GM19438 (cell line): Measurements from ENCODE around the gene SCGN.
"Not testable (repeated sequence)": the region's sequence is repeated elsewhere in the genome, so short reads cannot be mapped to it uniquely, and the experiment has no call there.

Experiments
- ATAC-seq: cut with Tn5 transposase; IDR thresholded peaks from one replicate; pipeline ENCODE4 v1.9.1; 2021; ENCODE audit warnings: low read depth; ENCODE audit not compliant: unreplicated experiment

Gene SCGN

GRCh38 chr6:25717866-25718740 lies 66.1 kb downstream of the SCGN start:
- no peak for ATAC-seq

DNA sequence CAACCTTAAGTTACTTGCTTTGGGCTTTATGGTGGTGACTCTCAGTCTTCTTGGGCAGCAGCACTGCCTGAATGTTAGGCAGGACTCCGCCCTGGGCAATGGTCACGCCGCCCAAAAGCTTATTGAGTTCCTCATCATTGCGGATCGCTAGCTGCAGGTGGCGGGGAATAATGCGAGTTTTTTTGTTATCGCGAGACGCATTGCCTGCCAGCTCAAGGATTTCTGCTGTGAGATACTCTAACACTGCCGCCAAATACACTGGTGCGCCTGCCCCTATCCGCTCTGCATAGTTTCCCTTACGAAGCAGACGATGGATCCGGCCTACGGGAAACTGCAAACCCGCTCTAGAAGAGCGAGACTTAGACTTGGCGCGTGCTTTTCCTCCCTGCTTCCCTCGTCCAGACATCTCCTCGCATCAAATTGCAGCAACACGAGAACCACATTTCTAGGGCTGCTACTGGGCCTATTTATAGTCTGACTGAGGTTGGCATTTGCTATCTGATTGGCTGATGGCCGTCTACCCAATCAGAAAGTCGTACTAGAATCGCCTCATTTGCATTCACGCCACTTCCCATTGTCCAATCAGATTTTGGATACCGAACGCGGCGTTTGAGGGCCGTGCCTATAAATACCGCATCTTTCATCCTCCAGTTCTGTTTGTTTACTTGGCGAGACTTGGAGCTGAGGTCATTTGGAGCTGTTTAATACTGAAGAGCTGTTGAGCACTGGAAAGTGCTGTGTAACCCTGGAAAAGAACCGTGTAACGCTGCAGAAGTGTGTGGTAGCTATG lies 74.3 kb downstream of the SCGN start:
- no peak for ATAC-seq

GRCh38 chr6:25727028-25727427 lies 75.0 kb downstream of the SCGN start:
- no peak for ATAC-seq

DNA sequence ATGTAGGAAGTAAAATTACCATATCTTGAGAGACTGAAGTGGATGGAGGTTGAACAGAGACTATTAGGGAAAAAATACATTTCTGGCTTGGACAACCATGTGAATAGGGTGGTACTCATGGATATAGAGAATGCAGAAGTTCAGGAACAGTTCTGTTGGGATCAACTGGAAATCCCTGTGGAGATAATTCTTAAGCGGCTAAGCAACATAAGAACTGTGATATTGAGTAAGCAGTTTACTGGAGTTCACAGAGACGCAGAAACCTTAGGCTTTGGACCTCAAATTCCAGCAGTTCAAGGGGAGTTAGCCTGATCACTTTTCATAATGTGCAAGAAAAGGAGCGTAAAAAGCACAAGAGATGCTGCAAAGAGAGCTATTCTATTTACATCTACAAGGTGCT lies 78.9 kb downstream of the SCGN start:
- no peak for ATAC-seq

- ATAC-seq, result no peak
Measured at GRCh38 chr6:25731721-25732120, 79.7 kb downstream of the SCGN start.

DNA sequence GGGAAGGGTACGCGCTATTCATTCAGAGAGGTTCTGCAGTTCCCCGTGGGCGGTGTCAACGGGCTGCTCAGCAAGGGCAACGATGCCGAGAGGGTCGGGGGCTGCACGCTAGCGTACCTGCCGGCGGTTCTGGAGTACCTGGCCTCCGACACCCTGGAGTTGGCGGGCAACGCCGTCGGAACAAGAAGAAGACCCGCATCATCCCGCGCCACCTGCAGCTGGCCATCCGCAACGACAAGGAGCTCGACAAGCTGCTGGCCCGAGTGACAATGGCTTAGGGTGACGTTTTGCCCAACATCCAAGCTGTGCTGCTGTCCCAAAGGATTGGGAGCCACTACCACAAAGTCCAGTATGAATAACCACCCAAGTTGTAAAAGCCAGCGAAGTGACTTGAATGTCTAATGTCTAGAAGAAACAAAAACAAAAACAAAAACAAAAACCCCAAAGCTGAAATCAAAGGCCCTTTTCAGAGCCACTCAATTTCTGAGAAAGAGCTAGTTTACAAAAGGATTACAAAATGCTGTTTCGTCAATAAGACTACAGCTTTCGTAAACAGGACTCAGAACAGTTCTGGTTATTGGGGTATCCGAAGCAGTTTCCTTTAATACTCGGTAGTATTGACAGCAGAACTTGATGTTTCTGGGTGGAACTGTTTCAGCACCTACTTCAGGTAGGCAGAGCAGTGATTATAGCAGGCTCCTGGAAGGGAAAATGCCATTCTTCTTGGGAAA lies 80.6 kb downstream of the SCGN start:
- no peak for ATAC-seq

GRCh38 chr6:25735261-25735660 lies 83.2 kb downstream of the SCGN start:
- no peak for ATAC-seq

DNA sequence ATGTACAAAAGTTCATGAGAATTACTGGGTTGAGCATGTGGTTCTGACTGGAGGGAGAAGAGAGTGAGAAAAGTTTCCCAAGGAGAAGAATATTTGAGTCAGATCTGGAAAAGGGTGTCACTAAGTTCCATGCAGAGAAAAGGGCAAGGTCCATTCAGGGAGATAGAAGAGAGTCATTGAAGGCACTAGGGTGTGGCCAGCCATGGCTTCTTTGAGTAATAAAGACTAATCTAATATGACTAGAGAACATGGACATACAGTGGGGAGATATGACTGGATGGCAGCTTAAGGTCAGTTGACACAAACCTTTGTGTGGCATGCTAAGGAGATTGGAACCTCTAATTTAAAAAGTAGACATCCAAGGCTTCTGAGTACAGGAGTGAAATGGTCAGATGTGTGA lies 91.9 kb downstream of the SCGN start:
- ATAC-seq, result no peak

DNA sequence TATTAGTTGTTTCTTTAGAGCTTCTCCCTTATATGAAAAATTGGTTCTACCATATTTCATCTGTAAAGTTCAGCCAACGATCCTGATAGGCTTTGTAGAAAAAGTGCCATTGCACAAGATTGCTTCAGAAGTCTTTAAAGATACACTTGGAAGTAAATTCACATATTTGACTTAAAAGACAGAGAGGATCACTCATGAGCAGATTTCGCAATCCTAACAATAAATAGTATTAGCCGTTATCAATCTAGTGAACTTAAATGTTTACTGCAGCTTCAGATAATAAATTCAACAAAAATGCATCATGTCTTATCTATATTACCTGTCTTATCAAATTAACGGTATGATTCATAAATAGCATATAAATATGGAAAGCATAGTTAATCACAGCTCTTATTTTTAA lies 93.8 kb downstream of the SCGN start:
- no peak for ATAC-seq

DNA sequence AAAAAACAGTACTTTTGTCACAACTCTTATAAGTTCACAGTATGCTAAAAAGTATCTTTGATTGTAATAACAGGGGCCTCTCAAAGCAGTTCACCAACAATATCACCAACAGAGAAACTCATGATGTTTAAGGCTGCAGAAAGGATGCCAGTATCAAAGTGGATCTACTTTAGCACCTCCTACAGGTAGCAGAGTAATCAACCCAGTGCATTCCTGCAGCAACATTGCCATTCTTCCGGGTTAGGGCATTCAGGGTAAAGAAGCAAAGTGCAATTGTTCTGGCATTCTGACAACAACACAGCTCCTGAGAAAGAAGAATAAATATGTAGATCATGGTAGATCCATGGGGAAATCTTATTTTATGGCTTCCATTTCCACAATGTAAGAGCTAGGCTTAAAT lies 95.0 kb downstream of the SCGN start:
- ATAC-seq, result no peak

DNA sequence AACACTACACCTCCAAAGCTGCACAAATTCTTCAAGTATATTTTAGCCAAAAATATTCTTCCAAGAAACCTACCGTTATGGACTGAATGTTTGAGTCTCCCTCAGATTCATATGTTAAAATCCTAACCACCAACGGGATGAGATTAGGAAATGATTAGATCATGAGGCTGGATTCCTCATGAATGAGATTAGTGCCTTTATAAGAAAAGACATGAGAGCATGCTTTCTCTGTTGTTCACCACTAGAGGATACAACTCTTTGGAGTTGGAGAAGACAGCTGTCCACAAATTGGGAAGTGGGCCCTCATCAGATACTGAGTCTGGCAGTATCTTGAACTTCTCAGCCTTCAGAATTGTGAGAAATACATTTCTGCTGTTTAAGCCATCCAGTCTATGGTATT lies 95.5 kb downstream of the SCGN start:
- ATAC-seq, result no peak

GRCh38 chr6:25748049-25748448 lies 96.0 kb downstream of the SCGN start:
- ATAC-seq, result no peak

DNA sequence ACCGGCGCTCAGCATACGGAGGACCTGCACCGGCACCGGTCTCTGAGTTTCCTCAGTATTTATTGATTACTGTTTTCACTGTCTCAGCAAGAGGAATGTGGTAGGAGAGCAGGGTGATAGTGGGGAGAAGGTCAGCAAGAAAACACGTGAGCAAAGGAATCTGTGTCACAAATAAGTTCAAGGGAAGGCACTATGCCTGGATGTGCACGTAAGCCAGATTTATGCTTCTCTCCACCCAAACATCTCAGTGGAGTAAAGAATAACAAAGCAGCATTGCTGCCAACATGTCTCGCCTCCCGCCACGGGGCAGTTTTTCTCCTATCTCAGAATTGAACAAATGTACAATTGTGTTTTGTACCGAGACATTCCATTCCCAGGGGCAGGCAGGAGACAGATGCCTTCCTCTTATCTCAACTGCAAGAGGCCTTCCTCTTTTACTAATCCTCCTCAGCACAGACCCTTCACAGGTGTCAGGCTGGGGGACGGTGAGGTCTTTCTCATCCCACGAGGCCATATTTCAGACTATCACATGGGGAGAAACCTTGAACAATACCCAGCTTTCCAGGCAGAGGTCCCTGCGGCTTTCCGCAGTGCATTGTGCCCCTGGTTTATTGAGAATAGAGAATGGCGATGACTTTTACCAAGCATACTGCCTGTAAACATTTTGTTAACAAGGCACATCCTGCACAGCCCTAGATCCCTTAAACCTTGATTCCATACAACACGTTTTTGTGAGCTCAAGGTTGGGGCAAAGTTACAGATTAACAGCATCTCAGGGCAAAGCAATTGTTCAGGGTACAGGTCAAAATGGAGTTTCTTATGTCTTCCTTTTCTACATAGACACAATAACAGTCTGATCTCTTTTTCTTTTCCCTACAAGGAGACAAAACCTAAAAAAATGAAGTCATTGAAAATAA lies 96.8 kb downstream of the SCGN start:
- ATAC-seq, result not testable (repeated sequence)

DNA sequence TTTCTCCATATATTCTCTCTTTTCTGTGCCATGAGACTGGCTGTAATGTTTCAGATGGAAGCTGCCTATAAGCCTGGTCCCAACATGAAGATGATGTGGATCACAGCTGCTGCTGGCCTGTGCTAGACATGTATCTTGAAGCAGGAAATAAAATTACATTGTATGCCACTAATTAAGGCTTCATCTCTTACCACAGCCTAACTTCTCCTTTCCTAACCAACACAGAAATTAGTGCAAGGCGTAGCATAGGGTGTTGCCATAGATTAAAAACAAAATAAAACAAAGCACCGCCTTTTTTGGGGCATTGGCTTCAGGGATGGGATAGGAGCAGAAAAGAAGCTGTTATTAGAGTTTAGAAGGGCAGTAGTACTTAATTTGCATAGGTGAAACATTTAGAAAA lies 97.8 kb downstream of the SCGN start:
- ATAC-seq, result no peak

- no peak for ATAC-seq
Measured at GRCh38 chr6:25750906-25751305, 98.9 kb downstream of the SCGN start.
